WI38 (cell line): Measurements from ENCODE around the gene STRN3.

Source experiments
- H3K4me3 ChIP-seq: 2 replicates; pipeline ENCODE4 v1.5.1; 2011; ENCODE audit warnings: low read depth, mild to moderate bottlenecking, control low read depth, low read length
- TF ChIP-seq, protein P1 (sequence below): IDR thresholded peaks from 2 replicates; pipeline ENCODE4 v1.5.1; 2012; ENCODE audit warnings: low read depth, mild to moderate bottlenecking, control low read depth, low read length

STRN3 gene

GRCh38 chr14:31030469-31030868 is 4.3 kb upstream of the STRN3 start:
- no peak overlapping the region for H3K4me3 ChIP-seq
- TF ChIP-seq, protein P1, sequence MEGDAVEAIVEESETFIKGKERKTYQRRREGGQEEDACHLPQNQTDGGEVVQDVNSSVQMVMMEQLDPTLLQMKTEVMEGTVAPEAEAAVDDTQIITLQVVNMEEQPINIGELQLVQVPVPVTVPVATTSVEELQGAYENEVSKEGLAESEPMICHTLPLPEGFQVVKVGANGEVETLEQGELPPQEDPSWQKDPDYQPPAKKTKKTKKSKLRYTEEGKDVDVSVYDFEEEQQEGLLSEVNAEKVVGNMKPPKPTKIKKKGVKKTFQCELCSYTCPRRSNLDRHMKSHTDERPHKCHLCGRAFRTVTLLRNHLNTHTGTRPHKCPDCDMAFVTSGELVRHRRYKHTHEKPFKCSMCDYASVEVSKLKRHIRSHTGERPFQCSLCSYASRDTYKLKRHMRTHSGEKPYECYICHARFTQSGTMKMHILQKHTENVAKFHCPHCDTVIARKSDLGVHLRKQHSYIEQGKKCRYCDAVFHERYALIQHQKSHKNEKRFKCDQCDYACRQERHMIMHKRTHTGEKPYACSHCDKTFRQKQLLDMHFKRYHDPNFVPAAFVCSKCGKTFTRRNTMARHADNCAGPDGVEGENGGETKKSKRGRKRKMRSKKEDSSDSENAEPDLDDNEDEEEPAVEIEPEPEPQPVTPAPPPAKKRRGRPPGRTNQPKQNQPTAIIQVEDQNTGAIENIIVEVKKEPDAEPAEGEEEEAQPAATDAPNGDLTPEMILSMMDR, result no peak

DNA sequence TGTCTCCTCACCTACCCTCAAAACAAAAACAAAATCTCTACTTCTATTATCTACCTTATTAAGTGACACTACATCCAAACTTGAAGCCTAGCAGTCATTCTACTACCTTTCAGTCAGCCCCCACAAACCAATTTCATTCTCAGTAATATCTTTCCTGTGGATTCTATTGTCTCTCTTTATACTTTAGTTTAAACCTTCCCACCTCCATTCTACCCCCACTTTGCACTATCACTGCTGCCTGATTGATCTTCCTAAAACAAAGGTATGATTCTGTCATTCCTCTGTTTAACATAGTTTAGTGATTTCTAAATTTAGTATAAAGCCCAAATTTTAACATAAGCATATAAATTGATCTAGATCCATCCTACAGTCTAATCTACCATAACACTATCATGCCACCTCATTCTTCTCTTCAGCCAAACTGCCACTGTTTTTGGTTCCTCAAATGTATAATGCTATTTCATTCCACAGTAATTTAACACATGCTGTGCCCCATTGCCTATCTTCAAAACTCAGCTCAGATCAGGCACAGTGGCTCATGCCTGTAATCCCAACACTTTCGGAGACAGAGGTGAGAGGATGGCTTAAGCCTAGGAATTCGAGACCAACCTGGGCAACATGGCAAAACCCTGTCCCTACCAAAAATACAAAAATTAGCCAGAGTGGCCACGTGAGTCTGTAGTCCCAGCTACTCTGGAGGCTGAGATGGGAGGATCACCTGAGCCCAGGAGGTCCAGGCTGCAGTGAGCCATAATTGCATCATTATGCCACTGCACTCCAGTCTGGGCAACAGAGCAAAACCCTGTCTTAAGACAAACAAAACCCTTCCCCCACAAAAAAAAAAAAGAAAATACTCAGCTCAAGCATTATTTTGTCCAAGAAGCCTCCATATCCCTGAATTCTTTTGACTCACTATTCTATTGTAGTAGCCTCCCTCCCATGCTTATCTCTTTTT is 3.1 kb upstream of the STRN3 start:
- H3K4me3 ChIP-seq, result no peak overlapping the region
- TF ChIP-seq, protein P1, result no peak

DNA sequence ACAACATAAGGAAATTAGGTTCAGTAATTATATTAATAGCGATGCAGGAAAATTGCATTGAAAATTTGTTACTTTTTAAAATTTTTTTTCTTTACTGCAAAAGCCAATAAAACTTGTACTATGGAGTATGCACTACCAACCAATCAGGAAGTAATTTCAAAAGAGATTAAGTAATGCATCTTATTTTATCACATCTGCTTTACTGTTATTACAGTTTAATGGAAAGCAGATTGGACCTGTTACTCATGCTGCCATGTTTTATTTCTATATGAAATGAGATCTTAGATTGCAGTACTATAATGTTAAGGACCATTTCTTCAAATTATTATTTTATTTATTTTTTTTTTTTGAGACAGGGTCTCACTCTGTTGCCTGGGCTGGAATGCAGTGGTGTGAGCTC is 1.7 kb upstream of the STRN3 start:
- no peak overlapping the region; the same call in 1 of the 2 replicates for H3K4me3 ChIP-seq
- TF ChIP-seq, protein P1, result no peak

DNA sequence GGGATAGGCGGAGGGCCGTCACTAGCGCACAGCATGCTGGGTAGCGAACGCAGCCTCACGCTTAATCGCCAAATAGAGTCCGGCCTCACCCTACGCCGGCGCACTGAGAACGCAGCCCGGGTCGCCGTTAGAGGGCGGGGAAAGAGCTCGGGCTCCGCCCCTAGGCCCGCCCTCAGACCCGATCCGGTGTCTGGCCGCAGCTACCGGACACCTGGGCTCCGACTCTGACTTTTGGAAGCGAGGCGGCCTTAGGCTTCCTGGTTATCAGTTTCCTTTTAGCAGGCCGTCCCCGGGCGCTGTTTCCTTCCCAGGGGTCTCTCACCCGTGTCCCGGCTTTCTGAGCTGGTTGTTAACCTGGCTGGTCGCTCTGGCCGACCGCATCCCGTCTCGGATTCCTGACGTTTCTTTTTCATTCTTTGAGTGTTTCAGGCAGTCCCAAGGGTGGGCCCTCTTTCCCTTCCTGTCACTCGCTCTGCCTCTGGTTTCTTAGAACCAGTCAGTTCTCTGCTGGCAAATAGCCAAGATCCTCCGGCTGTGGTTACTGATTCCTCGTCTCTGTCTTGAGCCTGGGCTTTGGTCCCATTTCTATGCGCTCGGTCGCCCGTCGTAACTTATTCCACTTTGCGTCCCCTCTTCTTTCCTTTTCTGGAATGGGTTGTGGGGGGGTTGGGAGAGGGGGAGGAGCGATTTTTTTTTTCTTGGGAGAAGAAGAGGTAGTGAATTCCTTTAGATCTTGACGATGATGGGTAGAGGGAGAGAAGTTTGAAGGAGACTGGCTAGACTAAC is 464 bp upstream of the STRN3 start:
- H3K4me3 ChIP-seq, result peak overlapping the region; percentile 94
- TF ChIP-seq, protein P1, result no peak

DNA sequence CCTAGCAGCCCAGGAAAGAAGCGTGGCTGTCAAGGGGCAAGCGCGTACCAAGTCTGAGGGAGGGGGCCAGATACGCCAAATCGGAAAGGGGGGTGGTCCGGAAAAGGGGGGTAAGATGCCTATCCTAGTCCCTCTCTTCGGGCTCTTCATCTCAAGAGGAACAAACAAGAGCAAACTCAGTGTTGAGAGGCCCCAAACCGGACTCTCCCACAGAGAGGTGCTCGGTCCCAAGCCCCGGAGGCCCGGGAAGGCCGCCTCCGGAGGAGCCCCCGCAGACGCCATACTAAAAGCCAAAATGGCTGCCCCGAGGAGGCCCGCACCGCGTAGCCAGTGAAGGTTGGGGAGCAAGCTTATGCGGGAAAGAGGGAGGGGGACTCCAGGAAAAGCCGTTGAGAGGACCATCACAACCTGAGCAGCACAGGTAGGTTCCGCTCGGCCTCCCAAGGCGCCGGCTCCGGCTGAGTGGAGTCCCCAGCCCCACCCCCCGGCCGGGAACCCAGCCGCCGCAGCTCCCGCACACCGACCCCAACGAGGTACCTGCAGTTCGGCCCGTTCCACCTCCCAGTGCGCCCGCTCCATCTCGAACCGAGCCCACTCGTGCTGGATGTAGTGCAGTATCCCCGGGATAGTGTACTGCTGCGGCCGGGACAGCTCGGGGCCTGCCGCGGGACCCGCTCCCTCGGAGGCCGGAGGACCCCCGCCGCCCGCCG is 657 bp downstream of the STRN3 start, which contains the start of gene AP4S1:
TSS of gene AP4S1 (plus strand) at position 283 of the 710 bp plus-strand sequence. CDS start 40,548 bp downstream, outside the sequence.
- TF ChIP-seq, protein P1, result no peak
- H3K4me3 ChIP-seq, result peak within 1 kb of the TSS; percentile 94

DNA sequence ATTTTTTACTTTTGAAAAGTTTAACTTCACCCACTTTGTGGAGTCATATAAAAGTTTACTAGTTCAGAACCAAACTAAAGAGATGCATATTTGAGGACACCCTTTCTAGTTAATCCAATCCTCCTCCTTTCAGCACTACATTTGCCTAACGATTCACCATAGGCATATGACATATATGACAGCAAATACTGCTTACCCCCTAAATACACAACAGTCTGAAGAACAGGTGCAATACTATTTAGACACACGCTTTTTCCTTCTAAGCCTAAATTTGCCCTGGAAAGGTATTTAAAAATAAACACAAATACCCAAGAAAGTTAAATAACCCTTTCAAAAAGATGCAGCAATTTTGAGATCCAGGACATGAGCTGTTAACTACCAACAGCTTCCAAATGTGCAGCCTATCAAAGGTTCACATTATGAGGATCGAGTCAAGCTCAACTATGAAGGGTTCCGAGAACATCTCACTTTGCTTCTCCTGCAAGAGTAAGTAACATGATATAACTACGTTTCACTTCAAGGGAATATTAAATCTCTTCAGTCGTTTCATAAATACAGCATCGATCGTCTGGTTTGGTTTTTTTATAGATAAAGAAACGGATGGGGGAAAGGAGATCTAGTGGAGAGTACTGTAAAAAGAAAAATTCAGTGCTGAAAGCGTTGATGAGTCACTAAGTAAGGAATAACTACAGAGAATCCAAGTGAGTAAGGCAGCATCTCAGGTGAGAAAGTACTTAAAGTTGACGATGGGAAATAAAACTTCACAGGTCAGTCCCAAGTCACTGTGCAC is 1.4 kb downstream of the STRN3 start:
- TF ChIP-seq, protein P1, result no peak
- peak overlapping the region; percentile 94 for H3K4me3 ChIP-seq
